ENCODE data around the gene RAE1.

RAE1 gene

DNA sequence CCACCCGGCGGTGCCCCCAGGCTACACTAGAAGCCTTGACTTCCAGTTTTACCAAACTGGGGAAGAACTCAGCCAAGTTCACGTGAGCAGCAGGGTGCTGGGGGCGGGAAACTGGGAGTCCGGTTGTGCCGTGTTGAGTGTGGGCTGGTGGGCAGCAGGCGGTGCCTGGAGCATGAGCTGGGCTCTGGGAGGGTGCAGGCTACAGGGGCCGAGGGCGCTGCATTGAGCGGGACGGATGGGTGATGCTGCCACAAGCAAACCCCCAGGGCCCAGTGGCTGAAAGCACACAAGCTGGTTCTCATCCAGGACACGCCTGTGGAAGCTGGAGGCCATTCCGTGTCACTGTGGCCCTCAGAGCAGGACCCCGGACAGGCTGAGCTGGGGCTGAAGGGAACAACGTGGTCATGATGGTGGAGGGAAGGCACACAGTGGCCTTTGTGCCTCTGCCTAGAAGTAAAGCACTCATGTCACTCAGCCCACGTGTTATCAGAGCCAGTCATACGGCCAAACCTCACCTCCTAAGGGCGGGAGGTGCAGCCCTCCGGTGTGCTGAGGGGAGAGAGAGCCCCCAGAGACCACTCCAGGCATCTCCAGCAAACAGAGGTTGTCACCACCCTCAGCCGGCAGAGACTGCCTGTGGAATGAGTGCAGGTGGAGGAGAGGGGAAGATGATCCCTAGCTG is 69.7 kb downstream of the RAE1 start:
- Histone ChIP-seq H3K4me1 (ENCODE audit: low read length) (peaks cover 14% of the 10 kb centered on the region), H3K9me2 (replicated peaks; ENCODE audit: insufficient read depth, low read length) (no peaks in the 10 kb centered on the region), H3K79me2 (ENCODE audit: low read length) (no peaks in the 10 kb centered on the region), H3K9me3 (replicated peaks; ENCODE audit: insufficient read depth, low read length) (no peaks in the 10 kb centered on the region), H3K9ac (ENCODE audit: low read length) (no peak overlapping the region), H2AFZ (ENCODE audit: low read length) (no peak overlapping the region), H3F3A (ENCODE audit: insufficient read depth, low read length) (peaks cover 8% of the 10 kb centered on the region), H3K4me2 (ENCODE audit: low read depth, low read length) (no peak overlapping the region), H3K27me3 (replicated peaks; ENCODE audit: insufficient read depth, low read length) (no peaks in the 10 kb centered on the region), H4K20me1 (ENCODE audit: insufficient read depth, low read length) (no peaks in the 10 kb centered on the region), H3K4me3 (ENCODE audit: low read length) (no peak overlapping the region), H3K27ac (ENCODE audit: low read length) (no peak overlapping the region), H3K36me3 (replicated peaks; ENCODE audit: insufficient read depth, low read length) (no peaks in the 10 kb centered on the region)
- no peak for TF ChIP-seq CTCF (IDR thresholded peaks at IDR 0.05; ENCODE audit: low read length)
- no peak for TF ChIP-seq EZH2phosphoT487 (IDR thresholded peaks at IDR 0.05; ENCODE audit: low read length)
- TF ChIP-seq EZH2 (optimal IDR thresholded peaks at IDR 0.05; ENCODE audit: low read depth, low read length), result no peak
- no peak for DNase-seq

DNA sequence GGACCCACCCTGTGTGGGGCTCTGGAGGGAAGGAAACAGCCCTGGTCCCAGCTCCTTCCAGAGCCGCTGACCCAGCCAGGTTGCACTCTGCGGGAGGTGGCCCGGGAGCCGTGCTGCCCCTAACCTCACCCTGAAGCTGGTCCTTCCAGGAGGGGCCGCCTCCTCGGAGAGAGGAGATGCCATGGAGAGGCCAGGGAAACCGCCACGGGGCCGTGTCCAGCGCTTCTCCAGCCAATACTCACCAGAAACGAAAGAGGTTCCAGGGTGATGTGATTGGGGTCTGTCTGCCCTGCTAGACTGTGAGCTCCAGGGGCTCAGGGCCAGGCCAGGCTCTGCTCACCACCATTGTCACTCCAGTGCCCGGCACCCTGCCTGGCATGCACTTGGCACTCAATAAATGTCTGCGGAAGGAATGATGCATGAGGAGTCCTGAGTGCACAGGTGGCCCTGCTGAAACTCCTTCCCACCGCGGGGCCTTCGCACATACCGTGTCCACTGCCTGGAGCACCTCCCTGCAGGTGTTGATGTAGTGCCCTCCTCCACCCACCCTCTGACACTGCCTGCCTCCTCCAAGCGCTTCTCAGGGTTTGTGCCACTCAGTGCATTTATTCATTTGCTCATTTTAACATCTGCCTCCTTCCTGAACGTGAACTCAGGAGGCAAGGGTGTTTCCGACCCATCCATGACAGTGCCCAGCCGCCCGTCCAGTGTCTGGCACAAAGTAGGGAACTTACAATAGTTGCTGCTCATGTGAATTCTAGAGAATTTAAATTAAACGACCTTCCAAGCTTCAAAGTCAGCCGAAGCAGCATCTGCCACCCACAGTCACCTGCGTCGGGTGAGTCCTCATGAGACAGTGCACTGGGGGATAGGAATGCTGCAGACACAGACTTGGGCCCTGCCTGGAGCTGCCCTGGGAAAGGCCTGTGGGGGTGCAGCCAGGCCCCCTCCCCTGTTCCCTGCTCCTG is 70.5 kb downstream of the RAE1 start:
- Histone ChIP-seq H3K27ac (ENCODE audit: low read length) (no peak overlapping the region), H3F3A (ENCODE audit: insufficient read depth, low read length) (peaks cover 8% of the 10 kb centered on the region), H4K20me1 (ENCODE audit: insufficient read depth, low read length) (no peaks in the 10 kb centered on the region), H2AFZ (ENCODE audit: low read length) (no peak overlapping the region), H3K9me2 (replicated peaks; ENCODE audit: insufficient read depth, low read length) (no peaks in the 10 kb centered on the region), H3K9ac (ENCODE audit: low read length) (no peak overlapping the region), H3K27me3 (replicated peaks; ENCODE audit: insufficient read depth, low read length) (no peaks in the 10 kb centered on the region), H3K79me2 (ENCODE audit: low read length) (no peaks in the 10 kb centered on the region), H3K36me3 (replicated peaks; ENCODE audit: insufficient read depth, low read length) (no peaks in the 10 kb centered on the region), H3K4me3 (ENCODE audit: low read length) (no peak overlapping the region), H3K4me2 (ENCODE audit: low read depth, low read length) (no peak overlapping the region), H3K9me3 (replicated peaks; ENCODE audit: insufficient read depth, low read length) (no peaks in the 10 kb centered on the region), H3K4me1 (ENCODE audit: low read length) (peaks cover 14% of the 10 kb centered on the region)
- no peak for TF ChIP-seq EZH2phosphoT487 (IDR thresholded peaks at IDR 0.05; ENCODE audit: low read length)
- DNase-seq, result no peak

DNA sequence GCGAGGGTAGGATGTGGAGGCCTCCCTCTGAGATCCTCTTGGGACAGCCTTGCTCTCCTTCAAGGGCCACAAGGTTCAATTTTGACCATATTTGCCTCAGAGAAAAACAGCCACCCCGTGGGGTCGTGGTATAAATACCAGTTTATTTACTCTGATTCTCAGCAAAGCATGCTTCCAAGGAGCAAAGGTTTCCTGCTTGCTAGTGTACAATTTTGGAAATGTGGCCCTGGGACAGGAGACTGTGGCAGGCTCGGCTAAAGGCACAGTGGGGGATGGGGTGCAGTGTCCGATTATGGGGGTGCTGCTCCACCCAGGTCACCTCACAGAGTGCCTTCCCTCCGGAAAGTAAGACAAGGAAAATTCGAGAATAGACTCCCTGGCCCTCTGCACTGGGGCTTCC is 71.2 kb downstream of the RAE1 start:
- Histone ChIP-seq H3K79me2 (ENCODE audit: low read length) (no peaks in the 10 kb centered on the region), H3K9me2 (replicated peaks; ENCODE audit: insufficient read depth, low read length) (no peaks in the 10 kb centered on the region), H3K36me3 (replicated peaks; ENCODE audit: insufficient read depth, low read length) (no peaks in the 10 kb centered on the region), H3K4me1 (ENCODE audit: low read length) (peaks cover 14% of the 10 kb centered on the region), H2AFZ (ENCODE audit: low read length) (no peak overlapping the region), H3K9ac (ENCODE audit: low read length) (no peak overlapping the region), H3K27ac (ENCODE audit: low read length) (no peak overlapping the region), H3K9me3 (replicated peaks; ENCODE audit: insufficient read depth, low read length) (no peaks in the 10 kb centered on the region), H4K20me1 (ENCODE audit: insufficient read depth, low read length) (no peaks in the 10 kb centered on the region), H3K4me3 (ENCODE audit: low read length) (no peak overlapping the region), H3K4me2 (ENCODE audit: low read depth, low read length) (no peak overlapping the region), H3F3A (ENCODE audit: insufficient read depth, low read length) (peaks cover 8% of the 10 kb centered on the region), H3K27me3 (replicated peaks; ENCODE audit: insufficient read depth, low read length) (no peaks in the 10 kb centered on the region)
- no peak for TF ChIP-seq CTCF (IDR thresholded peaks at IDR 0.05; ENCODE audit: low read length)
- no peak for TF ChIP-seq EZH2phosphoT487 (IDR thresholded peaks at IDR 0.05; ENCODE audit: low read length)
- TF ChIP-seq EZH2 (optimal IDR thresholded peaks at IDR 0.05; ENCODE audit: low read depth, low read length), result no peak
- DNase-seq, result no peak

Data from MM.1S (cell line).